GM23248 (cell line): ENCODE results near the gene CMTM5.

Experiments used
- EZH2 ChIP-seq: fragments of 200-600 bp; sonication (generic); IDR thresholded peaks from 2 replicates; pipeline ENCODE4 v1.6.1; 2018; ENCODE audit warnings: antibody characterized with exemption, mild to moderate bottlenecking; ENCODE audit not compliant: insufficient read depth, poor library complexity, severe bottlenecking
- EZH2phosphoT487 ChIP-seq: fragments of 200-600 bp; sonication (generic); IDR thresholded peaks from 2 replicates; pipeline ENCODE4 v1.6.1; 2018; ENCODE audit warnings: antibody characterized with exemption, moderate library complexity, mild to moderate bottlenecking, low read depth; ENCODE audit not compliant: insufficient read depth

DNA sequence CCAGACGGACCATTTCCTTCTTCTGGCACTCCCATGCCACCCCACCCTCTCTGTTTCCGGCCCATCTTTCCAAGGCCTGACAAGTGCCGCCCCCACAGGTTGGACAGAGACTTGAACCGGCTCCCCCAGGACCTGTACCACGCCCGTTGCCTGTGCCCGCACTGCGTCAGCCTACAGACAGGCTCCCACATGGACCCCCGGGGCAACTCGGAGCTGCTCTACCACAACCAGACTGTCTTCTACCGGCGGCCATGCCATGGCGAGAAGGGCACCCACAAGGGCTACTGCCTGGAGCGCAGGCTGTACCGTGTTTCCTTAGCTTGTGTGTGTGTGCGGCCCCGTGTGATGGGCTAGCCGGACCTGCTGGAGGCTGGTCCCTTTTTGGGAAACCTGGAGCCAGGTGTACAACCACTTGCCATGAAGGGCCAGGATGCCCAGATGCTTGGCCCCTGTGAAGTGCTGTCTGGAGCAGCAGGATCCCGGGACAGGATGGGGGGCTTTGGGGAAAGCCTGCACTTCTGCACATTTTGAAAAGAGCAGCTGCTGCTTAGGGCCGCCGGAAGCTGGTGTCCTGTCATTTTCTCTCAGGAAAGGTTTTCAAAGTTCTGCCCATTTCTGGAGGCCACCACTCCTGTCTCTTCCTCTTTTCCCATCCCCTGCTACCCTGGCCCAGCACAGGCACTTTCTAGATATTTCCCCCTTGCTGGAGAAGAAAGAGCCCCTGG, 1.2 kb upstream of the CMTM5 start:
- TF ChIP-seq EZH2 (no peak), EZH2phosphoT487 (no peak)
